GM12864 (cell line): ENCODE results near the gene ADGRE2.

Experiments
- DNase-seq: peaks from one replicate; pipeline ENCODE4 v3.0.0-alpha.2; 2011; ENCODE audit warnings: low read depth
- H3K4me3 ChIP-seq: 2 replicates; pipeline ENCODE4 v1.5.1; 2011; ENCODE audit warnings: mild to moderate bottlenecking, low read depth, low read length, control low read depth
- CTCF ChIP-seq: IDR thresholded peaks from 2 replicates; pipeline ENCODE4 v1.5.1; 2011; ENCODE audit warnings: low read depth, mild to moderate bottlenecking, moderate library complexity, low read length, control low read depth, inconsistent platforms; ENCODE audit errors: missing control alignments

The ADGRE2 gene

GRCh38 chr19:14764401-14764800 is 14.0 kb downstream of the ADGRE2 start:
- no peak for DNase-seq
- no peak overlapping the region for H3K4me3 ChIP-seq
- no peak for TF ChIP-seq CTCF

DNA sequence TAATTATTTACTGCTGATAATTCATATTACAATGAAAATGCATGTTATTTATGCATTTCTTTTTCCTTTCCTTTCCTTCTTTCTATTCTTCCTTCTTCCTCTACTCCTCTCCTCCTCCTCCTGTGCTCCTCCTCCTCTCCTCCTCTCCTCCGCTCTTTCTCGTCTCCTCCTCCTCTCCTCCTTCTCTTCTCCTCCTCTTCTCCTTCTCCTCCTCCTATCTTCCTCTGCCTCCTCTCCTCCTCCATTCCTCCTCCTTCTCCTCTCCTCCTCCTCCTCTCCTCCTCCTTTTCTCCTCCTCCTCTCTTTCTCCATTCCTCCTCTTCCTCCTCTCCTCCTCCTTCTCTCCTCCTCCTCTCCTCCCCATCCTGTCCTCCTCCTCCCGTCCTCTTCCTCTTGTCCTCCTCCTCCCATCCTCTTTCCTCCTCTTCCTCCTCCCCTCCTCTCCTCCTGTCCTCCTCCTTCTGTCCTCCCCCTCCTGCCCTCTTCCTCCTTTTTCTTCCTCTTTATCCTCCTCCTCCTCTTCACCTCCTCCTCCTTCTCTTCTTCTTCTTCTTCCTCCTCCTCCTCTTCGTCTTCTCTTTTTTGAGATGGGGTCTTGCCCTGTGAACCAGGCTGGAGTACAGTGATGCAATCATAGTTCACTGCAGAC is 14.7 kb downstream of the ADGRE2 start:
- TF ChIP-seq CTCF: no peak
- DNase-seq: no peak
- H3K4me3 ChIP-seq: no peak overlapping the region

DNA sequence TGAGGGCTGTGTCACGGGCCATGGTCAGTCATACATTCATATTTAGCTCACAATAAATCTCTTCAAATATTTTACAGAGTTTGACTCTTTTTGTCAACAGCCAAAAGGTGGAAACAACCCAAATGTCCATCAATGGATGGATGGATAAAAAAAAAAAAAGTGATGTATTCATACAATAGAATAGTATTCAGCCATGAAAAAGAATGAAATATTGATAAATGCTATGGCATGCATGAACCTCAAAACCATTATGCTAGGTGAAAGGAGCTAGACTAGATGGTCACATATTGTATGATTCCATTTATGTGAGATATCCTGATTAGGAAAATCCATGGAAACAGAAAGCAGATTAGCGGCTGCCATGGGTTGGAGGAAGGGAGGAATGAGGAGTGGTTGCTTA is 16.2 kb downstream of the ADGRE2 start:
- H3K4me3 ChIP-seq: no peak overlapping the region
- no peak for DNase-seq
- TF ChIP-seq CTCF: no peak

- no peak for TF ChIP-seq CTCF
- no peak for DNase-seq
Observed at GRCh38 chr19:14761607-14762006, 16.8 kb downstream of the ADGRE2 start.

GRCh38 chr19:14758816-14759215 is 19.5 kb downstream of the ADGRE2 start:
- H3K4me3 ChIP-seq: no peak overlapping the region
- no peak for DNase-seq
- TF ChIP-seq CTCF: no peak

More at GRCh38 chr19:14761607-14762006, 16.8 kb downstream of the ADGRE2 start:
- no peak overlapping the region for H3K4me3 ChIP-seq

GRCh38 chr19:14748601-14749000 is 29.8 kb downstream of the ADGRE2 start:
- no peak for TF ChIP-seq CTCF
- no peak for DNase-seq

DNA sequence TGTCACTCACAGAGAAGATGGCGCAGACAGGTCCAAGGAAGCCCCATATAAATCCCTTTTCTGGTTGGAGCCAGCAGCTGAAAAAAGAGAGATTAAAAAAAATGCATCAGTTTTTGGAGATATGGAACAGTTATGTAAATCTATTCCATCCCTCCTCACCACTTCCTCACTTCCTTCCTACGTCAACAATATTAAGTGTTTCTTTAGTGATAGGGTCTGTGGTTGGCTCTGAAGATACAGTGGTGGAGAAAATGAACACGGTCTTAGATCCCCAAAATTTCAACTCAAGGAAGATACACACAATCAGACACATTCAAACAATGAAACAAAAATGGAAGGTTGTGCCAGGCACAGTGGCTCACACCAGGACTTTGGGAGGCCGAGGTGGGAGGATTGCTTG is 31.5 kb downstream of the ADGRE2 start:
- H3K4me3 ChIP-seq: no peak overlapping the region
- no peak for TF ChIP-seq CTCF
- no peak for DNase-seq

More at GRCh38 chr19:14748601-14749000, 29.8 kb downstream of the ADGRE2 start:
- no peak overlapping the region for H3K4me3 ChIP-seq
